OCI-LY1 (cell line): Measurements from ENCODE around the gene TASOR2.

Source experiments
- CTCF ChIP-seq: fragments of 200-600 bp; sonication (generic), shearing (Covaris generic); IDR thresholded peaks from 2 replicates; pipeline ENCODE4 v1.5.1; 2017; ENCODE audit warnings: mild to moderate bottlenecking, antibody characterized with exemption, low read length, moderate library complexity, mixed read lengths
- EZH2 ChIP-seq: fragments of 200-600 bp; sonication (generic), shearing (Covaris generic); IDR thresholded peaks from 2 replicates; pipeline ENCODE4 v1.8.0; 2017; ENCODE audit warnings: borderline replicate concordance, mixed run types, mild to moderate bottlenecking, antibody characterized with exemption, low read length, moderate library complexity, mixed read lengths

GRCh38 chr10:5640501-5640900, 44.1 kb upstream of the TASOR2 start:
- TF ChIP-seq EZH2 (no peak), CTCF (no peak)
